SK-N-MC (cell line): ENCODE data around the gene NYAP2.

Experiments used
- EZH2 ChIP-seq: fragments of 200-600 bp; sonication (generic); IDR thresholded peaks from one replicate; pipeline ENCODE4 v1.6.1; 2017; ENCODE audit warnings: antibody characterized with exemption
- POLR2AphosphoS5 ChIP-seq: IDR thresholded peaks from 2 replicates; pipeline ENCODE4 v1.6.1; 2012; ENCODE audit warnings: mild to moderate bottlenecking, low read depth, low read length, borderline replicate concordance

DNA sequence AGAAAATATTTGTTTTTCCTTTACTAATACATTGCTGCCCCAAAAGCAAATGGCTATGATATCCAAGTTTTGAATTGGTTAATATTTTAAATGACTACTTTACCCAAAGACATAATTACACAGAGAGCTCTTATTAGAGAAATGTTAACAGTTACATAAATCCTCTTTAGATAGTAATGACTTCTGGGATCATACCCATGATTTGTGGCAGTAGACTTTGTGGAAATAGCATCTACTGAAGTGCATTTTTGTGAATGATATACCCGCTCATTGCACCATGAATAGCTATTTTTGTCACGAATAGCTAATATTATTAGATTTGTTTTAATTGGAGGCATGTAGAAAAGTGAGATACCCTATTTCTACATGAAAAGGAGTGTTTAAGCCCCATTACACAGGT lies 15.8 kb downstream of the NYAP2 start:
- no peak for TF ChIP-seq POLR2AphosphoS5
- TF ChIP-seq EZH2 = no peak
